Astrocyte (in vitro differentiated cells and primary cell): ENCODE data around the gene EPHA6.

ENCODE experiments used
- EZH2 ChIP-seq: IDR thresholded peaks from 2 replicates; pipeline ENCODE4 v1.6.1; 2012; ENCODE audit warnings: mild to moderate bottlenecking, low read length, inconsistent platforms; ENCODE audit not compliant: insufficient read depth
- TF ChIP-seq, protein P1 (sequence below): IDR thresholded peaks from 2 replicates; pipeline ENCODE4 v1.5.1; 2011; ENCODE audit warnings: low read depth, mild to moderate bottlenecking, inconsistent platforms, low read length, moderate library complexity; ENCODE audit not compliant: insufficient read depth

DNA sequence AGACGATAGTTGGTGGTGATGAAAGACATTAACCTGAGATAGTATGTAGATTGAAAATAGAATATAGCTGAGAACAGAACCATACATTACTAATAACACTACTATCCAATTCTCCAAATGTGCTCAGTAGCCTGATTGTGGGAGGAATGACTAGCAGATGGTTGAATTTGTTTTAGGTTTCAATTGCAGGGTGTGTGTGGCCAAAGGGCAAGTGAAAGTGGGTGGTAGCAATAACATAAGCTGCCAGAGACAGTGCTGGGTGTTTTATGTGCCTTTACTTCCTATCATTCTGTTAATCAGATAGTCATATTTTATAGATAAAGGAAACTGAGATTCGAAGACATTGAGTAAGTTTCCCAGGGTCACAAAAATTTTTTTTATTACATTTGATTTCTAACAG lies 700.7 kb downstream of the EPHA6 start:
- TF ChIP-seq, protein P1, sequence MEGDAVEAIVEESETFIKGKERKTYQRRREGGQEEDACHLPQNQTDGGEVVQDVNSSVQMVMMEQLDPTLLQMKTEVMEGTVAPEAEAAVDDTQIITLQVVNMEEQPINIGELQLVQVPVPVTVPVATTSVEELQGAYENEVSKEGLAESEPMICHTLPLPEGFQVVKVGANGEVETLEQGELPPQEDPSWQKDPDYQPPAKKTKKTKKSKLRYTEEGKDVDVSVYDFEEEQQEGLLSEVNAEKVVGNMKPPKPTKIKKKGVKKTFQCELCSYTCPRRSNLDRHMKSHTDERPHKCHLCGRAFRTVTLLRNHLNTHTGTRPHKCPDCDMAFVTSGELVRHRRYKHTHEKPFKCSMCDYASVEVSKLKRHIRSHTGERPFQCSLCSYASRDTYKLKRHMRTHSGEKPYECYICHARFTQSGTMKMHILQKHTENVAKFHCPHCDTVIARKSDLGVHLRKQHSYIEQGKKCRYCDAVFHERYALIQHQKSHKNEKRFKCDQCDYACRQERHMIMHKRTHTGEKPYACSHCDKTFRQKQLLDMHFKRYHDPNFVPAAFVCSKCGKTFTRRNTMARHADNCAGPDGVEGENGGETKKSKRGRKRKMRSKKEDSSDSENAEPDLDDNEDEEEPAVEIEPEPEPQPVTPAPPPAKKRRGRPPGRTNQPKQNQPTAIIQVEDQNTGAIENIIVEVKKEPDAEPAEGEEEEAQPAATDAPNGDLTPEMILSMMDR: no peak
- TF ChIP-seq EZH2: no peak
